Measurements from ENCODE around the gene RSL1D1.

The RSL1D1 gene

DNA sequence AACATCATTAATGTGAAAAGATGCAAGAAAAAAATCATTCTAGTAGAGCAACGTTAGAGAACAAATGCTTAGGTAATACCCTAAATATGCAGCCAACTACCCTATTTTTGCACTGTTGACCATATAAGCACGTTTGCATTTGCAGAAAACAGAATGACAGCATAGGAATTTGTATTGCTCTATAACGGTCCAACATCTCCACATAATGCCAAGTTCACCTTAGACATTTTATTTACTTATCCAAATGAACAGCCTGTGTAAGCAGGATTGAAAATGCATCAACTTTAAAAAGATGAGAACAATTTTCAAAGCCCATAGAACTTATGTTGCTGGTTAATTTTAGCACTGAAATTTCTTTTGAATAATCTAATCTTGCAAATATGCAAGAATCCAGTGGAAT lies 19.1 kb upstream of the RSL1D1 start:
- ChIA-PET POLR2A (ENCODE audit: low non-redundant PET) (no interaction called here), CTCF (no interaction called here)
- TF ChIP-seq, protein P1, sequence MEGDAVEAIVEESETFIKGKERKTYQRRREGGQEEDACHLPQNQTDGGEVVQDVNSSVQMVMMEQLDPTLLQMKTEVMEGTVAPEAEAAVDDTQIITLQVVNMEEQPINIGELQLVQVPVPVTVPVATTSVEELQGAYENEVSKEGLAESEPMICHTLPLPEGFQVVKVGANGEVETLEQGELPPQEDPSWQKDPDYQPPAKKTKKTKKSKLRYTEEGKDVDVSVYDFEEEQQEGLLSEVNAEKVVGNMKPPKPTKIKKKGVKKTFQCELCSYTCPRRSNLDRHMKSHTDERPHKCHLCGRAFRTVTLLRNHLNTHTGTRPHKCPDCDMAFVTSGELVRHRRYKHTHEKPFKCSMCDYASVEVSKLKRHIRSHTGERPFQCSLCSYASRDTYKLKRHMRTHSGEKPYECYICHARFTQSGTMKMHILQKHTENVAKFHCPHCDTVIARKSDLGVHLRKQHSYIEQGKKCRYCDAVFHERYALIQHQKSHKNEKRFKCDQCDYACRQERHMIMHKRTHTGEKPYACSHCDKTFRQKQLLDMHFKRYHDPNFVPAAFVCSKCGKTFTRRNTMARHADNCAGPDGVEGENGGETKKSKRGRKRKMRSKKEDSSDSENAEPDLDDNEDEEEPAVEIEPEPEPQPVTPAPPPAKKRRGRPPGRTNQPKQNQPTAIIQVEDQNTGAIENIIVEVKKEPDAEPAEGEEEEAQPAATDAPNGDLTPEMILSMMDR (conservative IDR thresholded peaks at IDR 0.05; ENCODE audit: low read depth): no peak

DNA sequence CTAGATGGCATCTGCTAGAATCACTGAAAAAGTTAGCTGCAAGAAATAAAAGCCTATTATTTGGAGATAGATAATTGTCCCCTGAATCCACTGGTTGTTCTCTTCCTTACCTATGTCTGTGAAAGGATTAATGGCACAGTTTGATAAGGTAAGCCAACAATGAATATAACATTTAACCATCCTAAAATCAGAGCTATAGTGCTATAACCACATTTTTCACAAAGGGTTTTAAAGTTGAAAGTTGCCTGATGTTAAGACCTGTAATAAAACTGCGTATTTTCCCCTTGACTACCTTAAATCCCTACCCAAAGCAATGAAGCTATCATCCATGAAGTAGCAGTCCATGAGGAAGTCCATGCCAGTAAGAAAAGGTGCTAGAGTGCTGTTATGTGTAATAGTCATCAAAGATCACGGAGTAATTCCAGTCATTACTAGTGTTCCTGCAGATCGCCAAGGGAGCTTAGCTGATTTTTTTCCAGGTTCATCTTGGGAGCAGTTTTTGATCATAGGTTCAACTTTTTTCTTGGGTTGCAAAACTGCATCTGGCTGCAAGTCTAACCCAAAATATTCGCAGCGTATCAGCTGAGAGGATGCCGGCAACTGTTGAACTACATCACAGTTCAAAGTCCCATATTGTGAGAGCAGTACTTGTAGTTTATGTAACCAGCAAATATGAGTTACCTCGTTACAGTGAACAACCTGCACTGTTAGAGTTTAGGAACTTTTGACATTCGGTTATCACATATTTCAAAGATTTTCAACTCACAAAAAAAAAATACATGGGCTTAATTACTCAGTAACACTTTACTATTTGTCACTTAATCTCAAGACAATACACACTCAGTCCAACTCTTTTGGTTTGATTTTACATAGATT lies 18.2 kb upstream of the RSL1D1 start:
- H3K27ac ChIP-seq: no peak overlapping the region
- ChIA-PET POLR2A (ENCODE audit: low non-redundant PET) (no interaction called here), CTCF (interaction anchor here (0.7 to 0.9 kb wide), 2 partner anchors 26 to 198 kb away, joined by 4 to 5 read pairs; no protein-coding TSS in a partner anchor)
- no peak for DNase-seq (ENCODE audit: low spot score)
- TF ChIP-seq, protein P1 (conservative IDR thresholded peaks at IDR 0.05; ENCODE audit: low read depth): no peak

More for the DNA sequence above, 19.1 kb upstream of the RSL1D1 start:
- DNase-seq (ENCODE audit: low spot score): no peak
- H3K27ac ChIP-seq: no peak overlapping the region

DNA sequence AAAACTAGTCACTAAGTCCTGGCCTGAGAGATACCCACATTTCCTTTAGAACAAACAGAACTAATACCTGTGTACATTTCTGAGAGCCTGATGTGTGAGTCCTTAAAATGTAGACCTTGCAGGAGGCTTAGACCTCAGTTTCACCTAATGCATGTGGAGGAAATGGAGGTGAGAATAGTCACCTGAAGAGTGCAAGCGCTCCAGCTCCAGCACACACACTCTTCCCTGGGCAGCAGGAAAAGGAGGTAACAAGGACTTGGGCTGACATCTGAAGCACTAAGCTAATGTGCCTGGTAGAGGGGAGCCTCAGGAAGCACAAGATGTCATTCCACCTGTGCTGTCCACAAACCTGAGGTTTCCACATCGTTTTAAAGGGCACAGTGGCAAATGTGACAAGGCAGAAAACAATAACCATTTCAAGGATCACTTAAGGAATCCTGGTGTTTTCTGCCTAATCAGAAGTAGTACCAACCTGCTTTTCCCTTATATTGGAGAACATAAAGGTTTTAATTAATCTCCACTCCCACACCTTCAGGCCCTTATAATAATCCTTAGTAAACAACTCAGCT lies 17.2 kb upstream of the RSL1D1 start:
- no peak for DNase-seq (ENCODE audit: low spot score)
- TF ChIP-seq, protein P1 (conservative IDR thresholded peaks at IDR 0.05; ENCODE audit: low read depth): no peak
- ChIA-PET CTCF (no interaction called here), POLR2A (ENCODE audit: low non-redundant PET) (no interaction called here)
- 0 out of 2 replicates have a peak overlapping the region, but pooled peaks have one; percentile 27 for H3K27ac ChIP-seq

DNA sequence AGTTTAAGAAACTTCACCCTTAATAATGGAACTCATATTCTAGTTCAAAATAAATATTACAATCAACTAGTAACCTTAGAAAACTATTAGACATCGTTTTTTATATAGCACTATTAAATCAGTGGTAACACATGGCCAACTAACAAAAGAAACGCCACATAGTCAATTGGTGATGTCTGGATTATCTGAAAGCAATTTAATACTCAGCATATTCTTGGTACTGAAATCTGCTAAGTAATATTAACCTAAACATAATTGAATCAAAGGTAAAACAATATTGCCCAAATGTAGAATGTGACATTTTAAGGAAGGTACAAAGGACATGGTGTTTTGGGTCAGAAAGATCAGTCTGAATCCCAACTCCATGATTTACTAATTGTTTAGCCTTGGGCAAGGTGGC lies 11.1 kb upstream of the RSL1D1 start:
- no peak overlapping the region for H3K27ac ChIP-seq
- ChIA-PET POLR2A (ENCODE audit: low non-redundant PET) (no interaction called here), CTCF (no interaction called here)
- no peak for DNase-seq (ENCODE audit: low spot score)
- TF ChIP-seq, protein P1 (conservative IDR thresholded peaks at IDR 0.05; ENCODE audit: low read depth): no peak

DNA sequence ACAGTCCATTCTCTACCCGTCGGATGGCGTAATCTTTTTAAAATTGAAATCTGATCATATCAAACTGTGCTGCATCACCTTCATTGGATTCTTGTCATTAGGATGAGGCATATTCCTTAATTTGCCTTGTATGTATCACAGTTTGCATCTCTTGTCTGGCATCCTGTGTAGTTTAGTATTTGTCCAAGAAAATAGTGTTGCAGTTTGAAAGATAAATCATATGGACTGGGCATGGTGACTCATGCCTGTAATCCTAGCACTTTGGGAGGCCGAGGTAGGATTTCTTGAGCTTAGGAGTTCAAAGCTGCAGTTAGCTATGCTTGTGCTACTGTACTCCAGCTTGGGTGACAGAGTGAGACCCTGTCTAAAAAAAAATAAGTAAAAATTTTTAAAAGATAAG lies 5.8 kb upstream of the RSL1D1 start:
- CTCF ChIA-PET: no interaction called here
- no peak for DNase-seq (ENCODE audit: low spot score)
- TF ChIP-seq, protein P1 (conservative IDR thresholded peaks at IDR 0.05; ENCODE audit: low read depth): no peak
- POLR2A ChIA-PET (ENCODE audit: low non-redundant PET): no interaction called here
- no peak overlapping the region for H3K27ac ChIP-seq

DNA sequence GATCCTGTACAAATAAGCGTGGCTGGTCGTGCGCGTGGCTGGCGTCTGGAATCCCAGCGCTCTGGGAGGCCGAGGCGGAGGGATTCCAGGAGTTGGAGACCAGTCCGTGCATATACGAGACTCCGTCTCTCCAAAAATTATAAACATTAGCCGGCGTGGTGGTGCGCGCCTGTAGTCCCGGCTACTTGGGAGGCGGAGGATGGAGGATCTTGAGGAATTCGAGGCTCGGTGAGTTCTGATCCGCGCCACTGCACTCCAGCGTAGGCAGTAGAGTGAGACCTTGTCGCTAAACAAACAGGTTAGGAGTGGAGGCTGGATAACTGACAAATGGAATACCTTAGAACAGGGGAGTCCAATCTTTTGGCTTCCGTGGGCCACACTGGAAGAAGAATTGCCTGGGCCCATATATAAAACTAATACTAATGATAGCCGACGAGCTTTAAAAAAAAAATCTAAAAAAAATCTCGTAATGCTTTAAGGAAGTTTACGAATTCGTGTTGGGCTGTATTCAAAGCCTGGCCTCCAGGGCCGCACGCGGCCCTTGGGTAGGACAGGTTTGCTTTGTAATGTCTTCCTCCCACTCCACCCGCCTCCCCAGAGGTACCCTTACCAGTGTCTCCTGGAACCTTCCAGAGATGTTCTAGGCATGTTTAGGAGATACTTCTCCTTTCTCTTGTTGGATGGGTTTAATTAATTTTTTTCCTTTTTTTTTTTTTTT lies 909 bp upstream of the RSL1D1 start:
- ChIA-PET POLR2A (ENCODE audit: low non-redundant PET) (interaction anchor here (1.1 kb wide), 1 partner anchor 12 kb away, joined by 3 read pairs; no protein-coding TSS in a partner anchor), CTCF (interaction anchor here (0.6 kb wide), 1 partner anchor 15 kb away, joined by 3 read pairs; no protein-coding TSS in a partner anchor)
- H3K27ac ChIP-seq: peak overlapping the region; percentile 77
- TF ChIP-seq, protein P1 (conservative IDR thresholded peaks at IDR 0.05; ENCODE audit: low read depth): no peak
- DNase-seq (ENCODE audit: low spot score): peak; percentile 13

All from RWPE1 (cell line).